GM23248 (cell line): ENCODE measurements around the gene KIF4A. TPM values are rescaled to one million over a fixed set of nuclear protein-coding genes. Genes with fewer than 3 reads are reported as not detected.

Experiments
- DNase-seq: peaks from one replicate; pipeline ENCODE4 v3.0.0-alpha.2; 2015
- H2AFZ ChIP-seq: fragments of 200-600 bp; sonication (generic); 2 replicates; pipeline ENCODE4 v1.6.1; 2016; ENCODE audit warnings: antibody characterized with exemption
- H3F3A ChIP-seq: fragments of 200-600 bp; sonication (generic); 2 replicates; pipeline ENCODE4 v1.6.1; 2016; ENCODE audit warnings: mild to moderate bottlenecking, antibody characterized with exemption, mixed run types; ENCODE audit not compliant: insufficient read depth
- H3K27ac ChIP-seq: fragments of 200-600 bp; sonication (generic); 2 replicates; pipeline ENCODE4 v1.5.1; 2016; ENCODE audit warnings: mild to moderate bottlenecking
- H3K27me3 ChIP-seq: fragments of 200-600 bp; sonication (generic); replicated peaks from 2 replicates; pipeline ENCODE4 v1.6.1; 2016; ENCODE audit warnings: mild to moderate bottlenecking; ENCODE audit not compliant: insufficient read depth
- H3K36me3 ChIP-seq: fragments of 200-600 bp; sonication (generic); 2 replicates; pipeline ENCODE4 v1.6.1; 2016; ENCODE audit warnings: low read depth, mild to moderate bottlenecking
- H3K4me1 ChIP-seq: fragments of 200-600 bp; sonication (generic); 2 replicates; pipeline ENCODE4 v1.6.1; 2016; ENCODE audit warnings: mild to moderate bottlenecking; ENCODE audit not compliant: insufficient read depth
- H3K4me2 ChIP-seq: fragments of 200-600 bp; sonication (generic); one replicate; pipeline ENCODE4 v1.6.1; 2016; ENCODE audit warnings: mild to moderate bottlenecking; ENCODE audit not compliant: unreplicated experiment
- H3K4me3 ChIP-seq: fragments of 200-600 bp; sonication (generic); 2 replicates; pipeline ENCODE4 v1.5.1; 2016; ENCODE audit warnings: mild to moderate bottlenecking
- H3K79me2 ChIP-seq: fragments of 200-600 bp; sonication (generic); 2 replicates; pipeline ENCODE4 v1.6.1; 2016; ENCODE audit warnings: mild to moderate bottlenecking; ENCODE audit not compliant: insufficient read depth
- H3K9ac ChIP-seq: fragments of 200-600 bp; sonication (generic); 2 replicates; pipeline ENCODE4 v1.6.1; 2016; ENCODE audit warnings: mild to moderate bottlenecking
- H3K9me2 ChIP-seq: fragments of 200-600 bp; sonication (generic); 2 replicates; pipeline ENCODE4 v1.6.1; 2016; ENCODE audit warnings: mixed run types, mild to moderate bottlenecking, moderate library complexity; ENCODE audit not compliant: insufficient read depth
- H3K9me3 ChIP-seq: fragments of 200-600 bp; sonication (generic); one replicate; pipeline ENCODE4 v1.6.1; 2017; ENCODE audit warnings: low read depth
- H4K20me1 ChIP-seq: fragments of 200-600 bp; sonication (generic); 2 replicates; pipeline ENCODE4 v1.6.0; 2016; ENCODE audit not compliant: insufficient read depth
- EZH2 ChIP-seq: fragments of 200-600 bp; sonication (generic); IDR thresholded peaks from 2 replicates; pipeline ENCODE4 v1.6.1; 2018; ENCODE audit warnings: antibody characterized with exemption, mild to moderate bottlenecking; ENCODE audit not compliant: insufficient read depth, poor library complexity, severe bottlenecking
- EZH2phosphoT487 ChIP-seq: fragments of 200-600 bp; sonication (generic); IDR thresholded peaks from 2 replicates; pipeline ENCODE4 v1.6.1; 2018; ENCODE audit warnings: antibody characterized with exemption, moderate library complexity, mild to moderate bottlenecking, low read depth; ENCODE audit not compliant: insufficient read depth
- WGBS, 2 experiments: methylation state at CpG; one replicate each; pipeline ENCODE4 v1.1.6; 2015 to 2017; ENCODE audit warnings: low lambda C conversion rate in 2 of 2, low coverage in 1 of 2; ENCODE audit errors: missing lambda C conversion rate in 2 of 2; 5-methylcytosine and 5-hydroxymethylcytosine counted together
- in situ Hi-C: fragments of 300-500 bp; cut with MboI; formaldehyde crosslinking; loops from 2 replicates; pipeline ENCODE4 v1.15.0; 2020
- polyA plus RNA-seq: library from polyadenylated mRNA; unstranded; fragments of >200 nt; fragmentation: Nextera tagmentation; extraction: Ambion mirVana; gene quantifications from 2 replicates; pipeline ENCODE4 v1.2.1, GENCODE V29; 2016
- total RNA-seq: library from RNA; depleted of rRNA; stranded (reverse); fragments of >200 nt; shearing (Covaris generic); gene quantifications from 2 replicates; pipeline ENCODE4 v1.2.3, GENCODE V29; 2014

KIF4A gene
- total and polyA plus RNA-seq, 2 experiments from 2014 or later, result 5.6 to 7.6 TPM

DNA sequence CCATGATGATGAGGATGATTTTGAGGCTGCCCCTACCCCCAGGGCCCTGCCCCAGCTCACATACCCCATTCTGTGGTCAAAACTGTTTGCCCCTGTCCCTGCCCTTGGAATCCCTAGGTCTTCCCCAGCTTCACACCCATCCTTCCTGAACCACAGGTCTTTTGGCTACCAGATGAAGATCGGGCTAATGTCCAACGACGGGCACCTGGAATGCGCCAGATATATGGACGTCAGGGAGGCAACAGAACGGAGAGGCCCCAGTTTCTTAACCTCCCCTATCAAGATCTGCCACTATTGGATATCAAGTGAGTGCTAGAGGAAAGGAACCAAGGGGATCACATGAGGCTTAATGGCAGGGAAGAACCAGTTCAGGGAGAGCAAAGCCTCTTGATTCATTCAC lies 139.9 kb downstream of the KIF4A start:
- Histone ChIP-seq H3F3A (no peaks in the 10 kb centered on the region), H3K4me3 (no peak overlapping the region), H3K27ac (no peak overlapping the region), H3K36me3 (no peaks in the 10 kb centered on the region), H3K9me3 (no peaks in the 10 kb centered on the region), H3K4me2 (no peak overlapping the region), H3K9me2 (no peaks in the 10 kb centered on the region), H3K9ac (no peak overlapping the region), H2AFZ (no peak overlapping the region), H3K79me2 (no peaks in the 10 kb centered on the region), H3K27me3 (no peaks in the 10 kb centered on the region), H3K4me1 (no peaks in the 10 kb centered on the region), H4K20me1 (no peaks in the 10 kb centered on the region)
- no peak for DNase-seq
- TF ChIP-seq EZH2phosphoT487 (no peak), EZH2 (no peak)
- 77 to 85% methylated on average over 6 of the region's 6 CpGs for WGBS, 2 experiments
- in situ Hi-C loops, result no loop called here

DNA sequence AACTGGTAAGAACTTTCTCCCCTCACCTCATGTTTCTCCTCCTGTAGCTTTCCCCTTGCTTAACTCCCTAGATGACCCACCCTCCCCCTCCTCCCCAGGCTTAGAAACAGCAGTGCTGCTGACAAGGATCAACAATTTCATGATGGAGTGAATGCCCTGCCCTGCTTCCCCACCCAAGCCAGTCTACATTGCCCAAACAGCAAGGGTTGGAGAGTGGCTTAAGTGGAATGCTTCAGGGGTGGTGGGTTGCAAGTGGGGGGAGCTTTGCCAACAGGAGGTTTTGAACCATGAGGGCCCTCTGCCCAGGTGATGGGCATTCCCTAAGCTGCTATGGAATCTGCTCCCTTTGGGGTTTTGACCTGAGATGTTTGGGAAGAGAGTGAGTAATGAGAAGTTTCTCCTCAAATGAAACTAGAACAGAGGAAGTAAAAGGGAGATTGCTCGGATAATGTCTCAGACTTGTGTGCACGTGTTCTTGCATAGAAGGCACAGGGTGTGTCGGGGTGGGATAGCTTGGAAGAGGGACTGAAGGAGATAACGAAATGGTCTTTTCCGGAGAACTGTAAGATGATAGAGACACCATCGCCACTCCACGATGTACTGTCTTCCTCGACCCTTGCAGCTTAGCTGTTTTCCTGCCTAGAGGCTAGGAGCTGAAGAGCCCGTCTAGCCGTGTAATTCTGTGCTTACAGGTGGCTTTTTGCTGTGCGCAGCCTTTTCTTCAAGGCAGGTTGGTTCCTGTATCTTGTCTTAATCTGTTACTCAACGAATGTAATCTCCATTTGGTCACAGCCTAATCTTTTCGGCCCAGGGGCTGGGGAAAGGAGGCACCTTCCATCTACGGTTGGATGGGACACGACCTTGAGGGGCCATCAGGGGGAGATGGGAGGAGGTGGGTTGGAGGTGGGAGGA lies 143.3 kb downstream of the KIF4A start:
- no peak overlapping the region for H3K27ac ChIP-seq
- no peaks in the 10 kb centered on the region for H3K27me3 ChIP-seq
- in situ Hi-C loops, result no loop called here
- peak overlapping the region; percentile 100 for H2AFZ ChIP-seq
- no peak overlapping the region for H3K9ac ChIP-seq
- no peaks in the 10 kb centered on the region for H4K20me1 ChIP-seq
- no peaks in the 10 kb centered on the region for H3K9me3 ChIP-seq
- H3K9me2 ChIP-seq, result no peaks in the 10 kb centered on the region
- no peaks in the 10 kb centered on the region for H3K79me2 ChIP-seq
- peak overlapping the region; percentile 95 for H3K4me2 ChIP-seq
- H3K4me1 ChIP-seq, result peaks cover 5% of the 10 kb centered on the region; the same call in 1 of the 2 replicates
- peak overlapping the region; percentile 94 for H3K4me3 ChIP-seq
- WGBS, 2 experiments, result 75 to 81% methylated on average over 7 to 15 of the region's 15 CpGs
- H3K36me3 ChIP-seq, result no peaks in the 10 kb centered on the region
- no peak for TF ChIP-seq EZH2phosphoT487
- DNase-seq, result no peak
- no peaks in the 10 kb centered on the region for H3F3A ChIP-seq

DNA sequence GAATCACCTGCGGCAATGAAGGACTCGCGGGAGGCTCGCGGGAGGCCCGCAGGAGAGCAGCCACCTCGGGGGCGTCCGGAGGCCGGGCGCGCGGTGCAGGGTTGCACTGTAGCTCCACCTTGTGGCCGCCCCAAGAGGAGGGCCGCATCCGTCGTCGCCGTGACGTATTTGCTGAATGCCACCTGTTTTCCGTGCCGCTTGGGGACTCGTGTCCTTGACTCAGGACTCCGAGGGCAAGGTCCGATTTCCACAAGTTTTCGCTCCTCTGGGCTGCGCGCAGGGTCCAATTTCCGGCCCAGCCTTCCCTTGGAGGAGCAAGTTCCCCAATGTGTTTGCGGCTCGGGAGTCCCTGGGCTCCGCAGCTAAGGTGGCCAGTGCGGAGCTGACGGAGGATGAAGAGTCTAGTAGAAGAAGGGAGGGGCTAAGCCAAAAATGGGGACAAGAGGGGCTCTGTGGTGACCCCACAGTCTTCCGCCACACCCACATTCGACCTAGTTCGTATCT lies 144.0 kb downstream of the KIF4A start:
- H3K27ac ChIP-seq, result 0 out of 2 replicates have a peak overlapping the region, but pooled peaks have one; percentile 27
- no peaks in the 10 kb centered on the region for H3K9me2 ChIP-seq
- H3K36me3 ChIP-seq, result no peaks in the 10 kb centered on the region
- DNase-seq, result peak; percentile 70
- H4K20me1 ChIP-seq, result no peaks in the 10 kb centered on the region
- H3K9me3 ChIP-seq, result no peaks in the 10 kb centered on the region
- no peak for TF ChIP-seq EZH2
- no peak for TF ChIP-seq EZH2phosphoT487
- H3K4me1 ChIP-seq, result peaks cover 5% of the 10 kb centered on the region; the same call in 1 of the 2 replicates
- H3K79me2 ChIP-seq, result no peaks in the 10 kb centered on the region
- H3F3A ChIP-seq, result no peaks in the 10 kb centered on the region
- H3K27me3 ChIP-seq, result no peaks in the 10 kb centered on the region
- H2AFZ ChIP-seq, result peak overlapping the region; percentile 100
- in situ Hi-C loops, result no loop called here
- peak overlapping the region; percentile 69 for H3K9ac ChIP-seq
- peak overlapping the region; percentile 95 for H3K4me2 ChIP-seq
- 0 to 3% methylated on average over 10 to 18 of the region's 37 CpGs for WGBS, 2 experiments
- peak overlapping the region; percentile 94 for H3K4me3 ChIP-seq

DNA sequence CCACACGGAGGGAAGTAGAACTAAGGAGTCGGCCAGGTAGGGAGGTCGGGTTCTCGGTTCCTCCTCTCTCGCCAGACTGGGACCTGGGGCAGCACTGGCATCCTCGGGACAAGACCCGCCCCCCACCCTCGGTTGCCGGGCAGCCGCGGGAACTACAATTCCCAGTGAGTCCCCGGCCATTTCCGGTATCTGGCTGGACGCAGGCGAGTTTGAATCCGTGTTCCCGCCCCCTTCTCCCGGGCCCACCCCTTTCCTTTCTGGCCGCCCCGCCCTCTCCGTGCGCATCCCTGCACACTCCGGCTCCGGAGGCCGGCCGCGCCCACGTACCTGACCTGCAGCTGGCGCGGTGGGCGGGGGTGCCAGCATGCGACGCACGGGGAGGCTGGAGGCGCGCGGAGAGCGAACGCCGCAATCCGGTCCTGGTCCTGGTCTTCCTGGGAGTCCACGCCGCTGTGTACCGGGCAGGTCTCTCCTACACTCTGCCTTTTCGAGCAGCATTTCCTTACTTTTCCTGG lies 144.5 kb downstream of the KIF4A start:
- H4K20me1 ChIP-seq, result no peaks in the 10 kb centered on the region
- H3K4me3 ChIP-seq, result peak overlapping the region; percentile 94
- no peaks in the 10 kb centered on the region for H3K9me3 ChIP-seq
- no peaks in the 10 kb centered on the region for H3K36me3 ChIP-seq
- H3K27ac ChIP-seq, result 0 out of 2 replicates have a peak overlapping the region, but pooled peaks have one; percentile 27
- H3K4me2 ChIP-seq, result peak overlapping the region; percentile 95
- peak; percentile 84 for DNase-seq
- no peaks in the 10 kb centered on the region for H3K79me2 ChIP-seq
- H3F3A ChIP-seq, result no peaks in the 10 kb centered on the region
- no peaks in the 10 kb centered on the region for H3K9me2 ChIP-seq
- H3K4me1 ChIP-seq, result peaks cover 5% of the 10 kb centered on the region; the same call in 1 of the 2 replicates
- in situ Hi-C loops, result no loop called here
- WGBS, 2 experiments, result 1 to 5% methylated on average over 4 to 23 of the region's 45 CpGs
- TF ChIP-seq EZH2phosphoT487 (no peak), EZH2 (no peak)
- no peaks in the 10 kb centered on the region for H3K27me3 ChIP-seq
- peak overlapping the region; percentile 69 for H3K9ac ChIP-seq
- H2AFZ ChIP-seq, result peak overlapping the region; percentile 100
